SU-DHL-6 (cell line): ENCODE measurements around the gene LRIT2.

Source experiments
- CTCF ChIP-seq: fragments of 200-600 bp; sonication (generic); IDR thresholded peaks from one replicate; pipeline ENCODE4 v1.5.1; 2017; ENCODE audit warnings: antibody characterized with exemption, mild to moderate bottlenecking, low read length, moderate library complexity; ENCODE audit not compliant: insufficient read depth, poor library complexity, severe bottlenecking
- EZH2phosphoT487 ChIP-seq: fragments of 200-600 bp; sonication (generic), shearing (Covaris generic); conservative IDR thresholded peaks from 2 replicates; pipeline ENCODE4 v1.6.1; 2018; ENCODE audit warnings: mild to moderate bottlenecking, antibody characterized with exemption, low read length, moderate library complexity, mixed read lengths

GRCh38 chr10:84201244-84201606 lies 24.1 kb downstream of the LRIT2 start:
- no peak for TF ChIP-seq CTCF
- no peak for TF ChIP-seq EZH2phosphoT487
